Glomerular visceral epithelial cell (primary cell): Measurements from ENCODE around the gene KMT2E.

ENCODE experiments used
- DNase-seq: peaks from one replicate; pipeline ENCODE4 v3.0.0-alpha.2; 2016; ENCODE audit errors: extremely low spot score

KMT2E gene

GRCh38 chr7:105130048-105130447 is 116.0 kb downstream of the KMT2E start:
- DNase-seq = no peak

DNA sequence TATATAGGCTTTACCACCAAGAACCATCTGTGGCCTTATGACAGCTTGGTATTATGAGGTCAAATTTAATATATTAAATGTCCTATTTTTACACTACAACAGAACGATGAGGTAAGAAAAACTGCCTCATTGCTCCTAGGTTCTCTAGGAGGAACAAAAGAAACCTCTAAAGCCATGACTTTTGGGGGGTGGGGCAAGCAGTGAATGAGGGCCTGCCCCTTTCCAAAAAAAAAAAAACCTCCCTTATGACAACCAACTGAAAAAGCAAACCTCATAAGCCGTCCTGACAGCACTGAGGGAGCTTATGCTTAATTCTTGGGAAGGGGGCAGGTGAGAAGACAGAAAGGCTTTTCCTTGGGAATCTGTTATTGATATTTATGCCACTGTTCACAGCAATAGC is 116.6 kb downstream of the KMT2E start:
- no peak for DNase-seq

GRCh38 chr7:105131033-105131656 is 117.1 kb downstream of the KMT2E start:
- no peak for DNase-seq

GRCh38 chr7:105131890-105132289 is 117.9 kb downstream of the KMT2E start:
- DNase-seq = no peak

DNA sequence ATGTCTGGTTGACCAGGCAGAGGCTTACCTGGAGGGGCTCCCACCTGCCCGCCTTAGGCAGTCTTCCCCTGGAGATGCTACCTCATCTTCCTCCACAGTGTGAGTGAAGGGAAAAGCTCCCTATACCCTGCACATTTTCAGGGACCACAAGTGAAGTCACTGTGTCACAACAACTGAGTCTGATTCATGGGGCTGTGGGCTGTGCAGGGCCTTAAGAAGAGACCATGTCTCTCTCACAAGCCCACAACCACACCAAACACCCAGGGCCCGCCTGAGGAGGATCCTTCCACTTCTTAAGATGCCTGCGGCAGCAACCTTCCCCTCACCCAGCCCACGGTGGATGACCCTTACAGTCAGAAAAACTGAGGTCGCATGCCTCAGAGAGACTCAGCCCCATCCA is 118.3 kb downstream of the KMT2E start:
- DNase-seq = no peak

DNA sequence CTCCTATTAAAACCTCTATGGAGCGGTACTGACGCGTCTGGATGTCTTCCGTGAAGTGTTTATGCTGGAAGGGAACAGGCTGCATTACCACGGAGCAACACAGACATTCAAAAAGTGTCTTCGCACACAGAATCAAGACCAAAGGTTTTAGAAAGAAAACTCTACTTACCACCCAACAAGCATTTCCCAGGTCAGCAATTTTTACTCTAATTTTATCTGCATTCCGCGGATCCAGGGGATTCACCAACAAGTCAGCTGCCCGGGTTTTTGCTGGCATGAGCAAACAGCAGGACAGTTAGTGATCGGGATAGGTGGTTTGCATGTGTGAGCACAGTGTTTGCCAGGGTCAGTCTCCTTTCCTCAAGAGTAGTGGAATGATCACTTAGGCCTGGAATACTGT is 118.8 kb downstream of the KMT2E start:
- DNase-seq = no peak

DNA sequence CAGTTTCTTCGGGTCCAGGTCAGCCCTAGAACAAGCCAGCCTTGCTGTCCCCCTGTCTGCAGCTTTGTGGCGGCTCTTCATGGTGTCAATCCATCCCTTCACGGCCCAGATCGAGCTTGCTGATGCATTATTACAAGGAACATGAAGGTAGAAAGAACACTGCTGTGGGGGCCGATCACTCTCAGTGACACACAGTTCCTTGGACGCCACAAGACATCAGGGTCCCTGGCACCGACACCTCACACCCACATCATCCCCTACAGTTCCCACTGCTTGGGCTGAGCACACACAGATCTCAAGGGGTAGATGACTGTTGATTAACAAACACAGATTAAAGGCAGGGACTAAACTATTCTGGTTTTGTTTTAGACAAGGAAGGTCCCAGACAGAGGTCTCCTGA is 119.4 kb downstream of the KMT2E start:
- no peak for DNase-seq

- no peak for DNase-seq
Measured at GRCh38 chr7:105133986-105134655, 120.1 kb downstream of the KMT2E start.

GRCh38 chr7:105136221-105136620 is 122.2 kb downstream of the KMT2E start:
- no peak for DNase-seq

DNA sequence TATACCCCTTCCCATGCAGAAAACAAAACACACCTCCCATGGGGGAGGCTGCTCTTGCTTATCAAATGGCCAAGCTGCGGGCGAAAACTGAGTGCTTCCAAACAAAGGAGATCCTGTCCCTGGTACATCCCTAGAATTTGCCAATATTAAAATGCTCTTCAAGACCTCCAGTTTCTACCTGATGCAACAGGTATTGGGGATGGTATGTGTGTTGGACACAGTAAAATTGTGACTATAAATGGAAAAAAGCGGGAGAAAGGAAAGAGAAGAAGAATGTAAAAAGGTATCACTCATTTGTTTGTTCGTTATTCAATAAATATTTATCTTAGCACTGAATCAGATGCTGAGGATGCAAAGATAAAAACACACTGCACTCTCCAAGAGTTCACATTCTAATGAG is 123.9 kb downstream of the KMT2E start:
- no peak for DNase-seq

- DNase-seq = no peak
Measured at GRCh38 chr7:105139381-105139780, 125.4 kb downstream of the KMT2E start.

DNA sequence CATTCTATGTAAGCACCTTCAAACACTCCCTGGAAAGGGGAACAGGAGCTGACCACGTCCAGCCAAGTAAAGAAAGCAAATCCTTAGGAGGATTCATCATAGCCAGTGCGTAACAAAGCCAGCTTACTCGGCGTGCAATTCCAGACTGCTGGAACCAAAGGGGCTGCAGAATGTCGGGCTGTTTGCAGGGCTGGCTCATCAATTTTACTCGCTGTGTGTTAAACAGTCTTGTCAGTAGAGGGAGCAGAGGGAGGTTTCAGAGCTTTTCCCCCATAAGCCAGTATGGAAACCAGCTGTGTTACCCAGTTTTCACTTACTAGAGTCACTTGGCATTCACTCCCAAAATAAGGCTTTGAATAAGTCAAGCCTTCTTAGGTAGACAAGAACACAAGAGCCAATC is 127.1 kb downstream of the KMT2E start:
- DNase-seq = peak; percentile 36

DNA sequence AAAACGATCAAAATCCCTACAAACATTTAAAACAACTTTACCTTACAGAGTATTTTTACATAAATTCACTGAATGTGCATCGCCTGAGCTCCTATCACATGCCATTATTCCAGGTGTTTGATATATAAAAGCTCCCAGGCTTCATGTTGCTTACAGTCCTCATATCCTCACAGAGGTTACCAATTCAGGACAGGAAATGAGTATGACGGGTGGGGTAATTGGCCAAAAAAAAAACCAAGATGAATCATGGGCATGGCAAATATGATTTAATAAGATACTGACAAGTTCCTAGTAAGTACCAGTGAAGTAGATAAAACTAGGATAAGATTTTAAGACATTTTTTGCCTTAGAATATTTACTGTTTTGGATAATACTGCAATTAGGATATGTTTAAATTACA is 135.8 kb downstream of the KMT2E start:
- peak; percentile 25 for DNase-seq

DNA sequence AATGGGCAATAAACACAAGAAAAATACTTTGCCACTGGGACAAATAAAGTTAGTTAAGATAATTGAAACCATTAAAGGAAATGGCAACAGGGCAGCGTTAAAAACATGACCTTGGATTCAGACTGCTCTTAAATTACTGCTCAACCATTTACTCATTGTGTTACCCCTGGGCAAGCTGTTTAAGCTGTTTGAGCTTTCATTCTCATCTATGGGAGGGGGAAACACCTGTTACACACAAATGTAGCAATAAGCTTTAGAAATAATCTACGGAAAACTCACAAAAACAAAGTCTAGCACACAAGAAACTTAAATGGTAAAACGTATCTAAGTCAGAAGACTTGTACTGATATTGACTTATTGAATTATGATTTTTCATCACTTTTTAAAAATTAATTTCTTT is 137.1 kb downstream of the KMT2E start:
- no peak for DNase-seq

DNA sequence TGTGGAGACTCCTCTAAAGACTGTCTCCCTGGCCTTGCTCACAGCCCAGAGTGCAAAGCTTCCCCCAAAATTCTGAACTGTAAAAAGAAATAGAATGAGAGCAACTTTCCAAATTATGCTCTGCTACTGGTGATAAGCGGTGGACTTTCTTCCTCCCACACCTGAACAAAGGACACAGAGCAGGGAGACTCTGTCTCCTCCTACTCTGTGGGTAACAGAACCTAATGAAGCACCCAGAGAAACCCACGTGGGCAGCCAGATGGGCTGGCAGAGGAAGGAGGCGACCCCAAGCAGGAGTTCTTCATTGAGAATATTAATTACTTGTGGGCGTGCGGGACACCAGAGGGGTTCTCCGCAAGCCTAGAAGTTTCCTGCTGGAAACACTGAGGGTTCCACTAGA is 139.5 kb downstream of the KMT2E start:
- DNase-seq = no peak

GRCh38 chr7:105154084-105154483 is 140.1 kb downstream of the KMT2E start:
- DNase-seq = no peak

DNA sequence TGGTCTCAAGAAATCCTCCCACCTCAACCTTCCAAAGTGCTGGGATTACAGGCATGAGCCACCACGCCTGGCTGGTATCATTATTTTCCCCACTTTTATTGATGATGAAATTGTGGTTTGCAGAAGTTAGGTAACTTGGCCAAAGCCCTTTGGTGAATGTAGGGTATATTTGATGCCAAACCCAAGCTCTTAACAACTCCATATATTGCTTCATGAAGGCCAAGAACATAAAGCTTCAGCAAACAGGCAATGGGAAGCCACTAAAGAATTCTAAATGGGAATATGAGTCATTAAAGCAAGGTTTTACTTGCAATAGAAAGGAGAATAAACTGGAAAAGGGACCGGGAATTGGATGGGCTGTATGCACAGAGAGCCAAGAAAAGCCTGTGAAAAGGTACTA is 142.7 kb downstream of the KMT2E start:
- peak; percentile 13 for DNase-seq

DNA sequence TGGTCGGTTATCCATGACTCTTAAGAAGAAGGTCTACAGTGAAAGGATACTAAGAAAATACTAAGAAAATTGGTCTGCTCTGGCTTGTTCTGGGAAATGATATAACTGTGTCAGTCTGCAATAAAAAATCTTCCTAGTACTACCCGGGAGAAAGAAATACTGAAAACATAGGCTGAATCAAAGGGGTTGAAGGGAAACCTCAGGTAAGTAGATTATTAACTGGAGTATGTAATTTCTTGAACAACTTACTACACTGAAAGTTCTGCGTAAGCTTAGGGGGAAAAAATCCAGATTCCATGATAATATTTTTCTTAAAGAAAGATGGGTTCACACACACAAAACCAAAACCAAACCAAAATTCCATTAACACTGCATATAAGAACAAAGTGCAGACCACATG is 143.3 kb downstream of the KMT2E start:
- peak; percentile 19 for DNase-seq

- no peak for DNase-seq
Measured at GRCh38 chr7:105161366-105161765, 147.4 kb downstream of the KMT2E start.
